ENCODE measurements around the gene OR51I1.

- TF ChIP-seq ZNF8 (CRISPR knock-in tag; IDR thresholded peaks at IDR 0.05) (no peak), ZFP30 (CRISPR knock-in tag; IDR thresholded peaks at IDR 0.05) (no peak), TCF4 (CRISPR knock-in tag; IDR thresholded peaks at IDR 0.05; ENCODE audit: borderline replicate concordance) (no peak), SNAI2 (CRISPR knock-in tag; IDR thresholded peaks at IDR 0.05) (no peak), ISL1 (CRISPR knock-in tag; IDR thresholded peaks at IDR 0.05) (no peak), BACH2 (CRISPR knock-in tag; IDR thresholded peaks at IDR 0.05; ENCODE audit: borderline replicate concordance) (no peak), CSRNP3 (CRISPR knock-in tag; IDR thresholded peaks at IDR 0.05) (no peak), ARNTL (CRISPR knock-in tag; IDR thresholded peaks at IDR 0.05; ENCODE audit: borderline replicate concordance, low read depth) (no peak), ZNF70 (CRISPR knock-in tag; IDR thresholded peaks at IDR 0.05) (no peak), TOX (CRISPR knock-in tag; IDR thresholded peaks at IDR 0.05; ENCODE audit: borderline replicate concordance) (no peak), PATZ1 (CRISPR knock-in tag; IDR thresholded peaks at IDR 0.05; ENCODE audit: borderline replicate concordance) (no peak)
Observed at GRCh38 chr11:5460983-5461621, 19.8 kb upstream of the OR51I1 start.
